ENCODE measurements around the gene CYB561D1. TPM values are rescaled to one million over a fixed set of nuclear protein-coding genes. Genes with fewer than 3 reads are reported as not detected.

The CYB561D1 gene
- total and polyA plus RNA-seq, 4 donors = 1.3 to 2.8 (median 2.0) TPM

GRCh38 chr1:109477821-109478220 is 16.1 kb upstream of the CYB561D1 start:
- DNase-seq (ENCODE audit: low spot score) = no peak
- Histone ChIP-seq H3K4me3 (ENCODE audit: low read depth in 1 of 3, low read length in 3 of 3) (no peak overlapping the region), H3K27ac (ENCODE audit: low read depth in 1 of 2, low read length in 2 of 2) (no peak overlapping the region), H3K36me3 (ENCODE audit: control insufficient read depth in 4 of 4, insufficient read depth in 3 of 4, low read depth in 1 of 4, low read length in 3 of 4) (peaks cover 0 to 3% (median under 1%) of the 10 kb centered on the region in 4 donors), H3K9me3 (ENCODE audit: control insufficient read depth in 4 of 4, low read length in 3 of 4) (no peaks in the 10 kb centered on the region), H3K27me3 (ENCODE audit: control insufficient read depth in 4 of 4, insufficient read depth in 4 of 4, low read length in 3 of 4) (no peaks in the 10 kb centered on the region), H3K9ac (ENCODE audit: low read depth in 1 of 2, low read length in 2 of 2) (no peak overlapping the region), H3K4me1 (ENCODE audit: control insufficient read depth in 4 of 4, insufficient read depth in 4 of 4, low read length in 3 of 4) (peaks cover under 1% of the 10 kb centered on the region in 4 donors)
- TF ChIP-seq NR2F2 (IDR thresholded peaks at IDR 0.05) (no peak), RAD21 (IDR thresholded peaks at IDR 0.05) (no peak), FOXA2 (IDR thresholded peaks at IDR 0.05) (no peak), RXRA (IDR thresholded peaks at IDR 0.05) (no peak), GABPA (IDR thresholded peaks at IDR 0.05 in 1 of 2, conservative IDR thresholded peaks at IDR 0.05 in 1 of 2) (no peak)
- TF ChIP-seq, protein P1, sequence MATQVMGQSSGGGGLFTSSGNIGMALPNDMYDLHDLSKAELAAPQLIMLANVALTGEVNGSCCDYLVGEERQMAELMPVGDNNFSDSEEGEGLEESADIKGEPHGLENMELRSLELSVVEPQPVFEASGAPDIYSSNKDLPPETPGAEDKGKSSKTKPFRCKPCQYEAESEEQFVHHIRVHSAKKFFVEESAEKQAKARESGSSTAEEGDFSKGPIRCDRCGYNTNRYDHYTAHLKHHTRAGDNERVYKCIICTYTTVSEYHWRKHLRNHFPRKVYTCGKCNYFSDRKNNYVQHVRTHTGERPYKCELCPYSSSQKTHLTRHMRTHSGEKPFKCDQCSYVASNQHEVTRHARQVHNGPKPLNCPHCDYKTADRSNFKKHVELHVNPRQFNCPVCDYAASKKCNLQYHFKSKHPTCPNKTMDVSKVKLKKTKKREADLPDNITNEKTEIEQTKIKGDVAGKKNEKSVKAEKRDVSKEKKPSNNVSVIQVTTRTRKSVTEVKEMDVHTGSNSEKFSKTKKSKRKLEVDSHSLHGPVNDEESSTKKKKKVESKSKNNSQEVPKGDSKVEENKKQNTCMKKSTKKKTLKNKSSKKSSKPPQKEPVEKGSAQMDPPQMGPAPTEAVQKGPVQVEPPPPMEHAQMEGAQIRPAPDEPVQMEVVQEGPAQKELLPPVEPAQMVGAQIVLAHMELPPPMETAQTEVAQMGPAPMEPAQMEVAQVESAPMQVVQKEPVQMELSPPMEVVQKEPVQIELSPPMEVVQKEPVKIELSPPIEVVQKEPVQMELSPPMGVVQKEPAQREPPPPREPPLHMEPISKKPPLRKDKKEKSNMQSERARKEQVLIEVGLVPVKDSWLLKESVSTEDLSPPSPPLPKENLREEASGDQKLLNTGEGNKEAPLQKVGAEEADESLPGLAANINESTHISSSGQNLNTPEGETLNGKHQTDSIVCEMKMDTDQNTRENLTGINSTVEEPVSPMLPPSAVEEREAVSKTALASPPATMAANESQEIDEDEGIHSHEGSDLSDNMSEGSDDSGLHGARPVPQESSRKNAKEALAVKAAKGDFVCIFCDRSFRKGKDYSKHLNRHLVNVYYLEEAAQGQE (IDR thresholded peaks at IDR 0.05) = no peak
- 78% methylated on average over 6 of the region's 6 CpGs for WGBS

DNA sequence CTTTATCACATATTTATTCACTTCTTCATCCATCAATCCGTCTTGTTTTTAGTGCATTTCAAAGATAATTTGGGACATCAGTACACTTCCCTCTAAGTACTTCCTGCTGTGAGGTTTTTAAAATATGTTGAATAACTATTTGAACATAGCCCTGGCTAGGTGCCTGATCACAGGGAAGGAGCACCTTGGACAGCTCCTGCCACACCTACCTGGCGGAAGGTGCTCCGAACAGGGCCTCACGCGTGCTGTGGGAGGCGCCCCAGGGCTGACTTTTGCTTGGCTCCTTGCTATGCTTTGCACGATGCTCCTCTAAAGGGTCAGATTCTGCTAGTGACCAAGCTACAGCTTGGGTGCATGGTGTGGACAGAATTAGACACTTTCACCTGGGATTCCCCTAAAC is 15.1 kb upstream of the CYB561D1 start:
- DNase-seq (ENCODE audit: low spot score) = no peak
- H3K4me1 ChIP-seq (ENCODE audit: control insufficient read depth in 4 of 4, insufficient read depth in 4 of 4, low read length in 3 of 4) = peaks cover 4 to 8% (median 6%) of the 10 kb centered on the region in 4 donors
- no peak overlapping the region for H3K4me3 ChIP-seq (ENCODE audit: low read depth in 1 of 3, low read length in 3 of 3)
- H3K9me3 ChIP-seq (ENCODE audit: control insufficient read depth in 4 of 4, low read length in 3 of 4) = no peaks in the 10 kb centered on the region
- no peak overlapping the region for H3K27ac ChIP-seq (ENCODE audit: low read depth in 1 of 2, low read length in 2 of 2)
- peaks cover 0 to 3% (median under 1%) of the 10 kb centered on the region in 4 donors for H3K36me3 ChIP-seq (ENCODE audit: control insufficient read depth in 4 of 4, insufficient read depth in 3 of 4, low read depth in 1 of 4, low read length in 3 of 4)
- no peaks in the 10 kb centered on the region for H3K27me3 ChIP-seq (ENCODE audit: control insufficient read depth in 4 of 4, insufficient read depth in 4 of 4, low read length in 3 of 4)
- no peak overlapping the region for H3K9ac ChIP-seq (ENCODE audit: low read depth in 1 of 2, low read length in 2 of 2)
- TF ChIP-seq RXRA (IDR thresholded peaks at IDR 0.05) = no peak
- TF ChIP-seq, protein P1 (IDR thresholded peaks at IDR 0.05) = peak; percentile 96
- 61% methylated on average over 7 of the region's 7 CpGs for WGBS

- peaks cover 0 to 3% (median under 1%) of the 10 kb centered on the region in 4 donors for H3K36me3 ChIP-seq (ENCODE audit: control insufficient read depth in 4 of 4, insufficient read depth in 3 of 4, low read depth in 1 of 4, low read length in 3 of 4)
- H3K9ac ChIP-seq (ENCODE audit: low read depth in 1 of 2, low read length in 2 of 2) = no peak overlapping the region
- no peak for DNase-seq (ENCODE audit: low spot score)
- H3K27ac ChIP-seq (ENCODE audit: low read depth in 1 of 2, low read length in 2 of 2) = no peak overlapping the region
- peaks cover 5 to 11% (median 8%) of the 10 kb centered on the region in 4 donors for H3K4me1 ChIP-seq (ENCODE audit: control insufficient read depth in 4 of 4, insufficient read depth in 4 of 4, low read length in 3 of 4)
- H3K9me3 ChIP-seq (ENCODE audit: control insufficient read depth in 4 of 4, low read length in 3 of 4) = no peaks in the 10 kb centered on the region
- no peak overlapping the region for H3K4me3 ChIP-seq (ENCODE audit: low read depth in 1 of 3, low read length in 3 of 3)
- WGBS = 83% methylated on average over 5 of the region's 5 CpGs
- no peaks in the 10 kb centered on the region for H3K27me3 ChIP-seq (ENCODE audit: control insufficient read depth in 4 of 4, insufficient read depth in 4 of 4, low read length in 3 of 4)
- TF ChIP-seq FOXA1 (IDR thresholded peaks at IDR 0.05) = no peak
- TF ChIP-seq HNF4A (conservative IDR thresholded peaks at IDR 0.05) = no peak
- no peak for TF ChIP-seq ZBTB33 (IDR thresholded peaks at IDR 0.05)
- TF ChIP-seq, protein P1 (IDR thresholded peaks at IDR 0.05) = no peak
- TF ChIP-seq, protein P2, sequence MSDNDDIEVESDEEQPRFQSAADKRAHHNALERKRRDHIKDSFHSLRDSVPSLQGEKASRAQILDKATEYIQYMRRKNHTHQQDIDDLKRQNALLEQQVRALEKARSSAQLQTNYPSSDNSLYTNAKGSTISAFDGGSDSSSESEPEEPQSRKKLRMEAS (IDR thresholded peaks at IDR 0.05) = no peak
- TF ChIP-seq FOXA2 (IDR thresholded peaks at IDR 0.05) = no peak
- no peak for TF ChIP-seq HNF4G (IDR thresholded peaks at IDR 0.05)
- no peak for TF ChIP-seq YY1 (IDR thresholded peaks at IDR 0.05)
- no peak for TF ChIP-seq GABPA (IDR thresholded peaks at IDR 0.05 in 1 of 2, conservative IDR thresholded peaks at IDR 0.05 in 1 of 2)
Observed at GRCh38 chr1:109479311-109479710, 14.6 kb upstream of the CYB561D1 start.
